ENCODE results near the gene TBCB. TPM values are rescaled to one million over a fixed set of nuclear protein-coding genes. Genes with fewer than 3 reads are reported as not detected.
A peak's percentile ranks its signal among the peaks of the same experiment; 100 is the strongest.
"Not testable (repeated sequence)": the region's sequence is repeated elsewhere in the genome, so short reads cannot be mapped to it uniquely, and the experiment has no call there.

TBCB gene, protein sequence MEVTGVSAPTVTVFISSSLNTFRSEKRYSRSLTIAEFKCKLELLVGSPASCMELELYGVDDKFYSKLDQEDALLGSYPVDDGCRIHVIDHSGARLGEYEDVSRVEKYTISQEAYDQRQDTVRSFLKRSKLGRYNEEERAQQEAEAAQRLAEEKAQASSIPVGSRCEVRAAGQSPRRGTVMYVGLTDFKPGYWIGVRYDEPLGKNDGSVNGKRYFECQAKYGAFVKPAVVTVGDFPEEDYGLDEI
- 281 and 357 TPM in 2 replicates for polyA plus RNA-seq (2014; cell fraction: cytosol; rRNA removed)
- polyA plus RNA-seq (2014; cell fraction: nucleus; rRNA removed), result 171 and 185 TPM in 2 replicates

DNA sequence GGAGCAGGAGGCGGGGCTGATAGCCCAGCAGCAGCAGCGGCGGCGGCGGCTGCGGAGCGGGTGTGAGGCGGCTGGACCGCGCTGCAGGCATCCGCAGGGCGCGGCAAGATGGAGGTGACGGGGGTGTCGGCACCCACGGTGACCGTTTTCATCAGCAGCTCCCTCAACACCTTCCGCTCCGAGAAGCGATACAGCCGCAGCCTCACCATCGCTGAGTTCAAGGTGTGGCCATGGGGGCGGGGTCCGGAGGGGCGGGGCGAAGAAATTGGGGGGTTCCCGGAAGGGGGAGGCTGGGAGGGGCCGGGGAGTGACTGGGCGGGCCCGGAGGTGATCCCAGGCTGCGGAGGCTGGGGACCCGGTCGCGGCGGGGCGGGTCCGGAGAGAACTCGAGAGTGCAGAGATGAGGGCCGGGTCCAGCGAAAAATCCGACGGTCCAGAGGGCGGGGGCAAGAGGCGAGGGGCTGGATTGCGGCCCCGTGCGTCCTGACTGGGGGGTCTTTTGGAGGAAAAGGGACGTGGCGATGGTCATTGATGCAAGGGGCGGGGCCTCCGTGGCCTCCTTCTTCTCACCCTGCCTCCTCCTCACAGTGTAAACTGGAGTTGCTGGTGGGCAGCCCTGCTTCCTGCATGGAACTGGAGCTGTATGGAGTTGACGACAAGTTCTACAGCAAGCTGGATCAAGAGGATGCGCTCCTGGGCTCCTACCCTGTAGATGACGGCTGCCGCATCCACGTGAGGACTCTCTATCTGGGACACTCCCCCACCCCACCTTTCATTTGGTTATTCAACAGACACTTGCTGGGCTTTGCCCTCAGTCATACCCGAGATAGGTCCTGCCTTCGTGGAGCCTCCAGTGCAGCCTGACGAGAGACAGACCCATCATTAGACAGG, at the start of gene TBCB:
Gene TBCB (plus strand): TSS at position 16 of the 891 bp plus-strand sequence. CDS start 93 bp downstream, at position 109.
- peak; percentile 45 for DNase-seq (ENCODE audit: low spot score)

DNA sequence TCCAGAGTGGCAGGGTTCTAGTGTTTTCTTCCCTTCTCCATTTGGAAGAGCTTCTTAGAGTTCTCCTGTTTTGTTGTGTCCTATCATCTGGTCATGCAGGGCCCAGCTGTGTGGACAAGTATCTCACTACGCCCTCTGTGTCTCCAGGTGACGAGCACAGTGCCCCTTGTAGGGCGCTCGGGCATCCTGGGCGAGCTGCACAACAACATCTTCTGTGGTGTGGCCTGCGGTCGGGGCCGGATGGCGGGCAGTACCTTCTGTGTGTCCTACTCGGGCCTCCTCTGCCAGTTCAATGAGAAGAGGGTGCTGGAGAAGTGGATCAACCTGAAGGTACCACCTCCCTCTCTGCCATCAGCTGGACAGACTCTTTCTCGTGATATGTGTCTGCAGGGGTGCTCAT, 47.6 kb upstream of the TBCB start:
- DNase-seq (ENCODE audit: low spot score), result no peak

DNA sequence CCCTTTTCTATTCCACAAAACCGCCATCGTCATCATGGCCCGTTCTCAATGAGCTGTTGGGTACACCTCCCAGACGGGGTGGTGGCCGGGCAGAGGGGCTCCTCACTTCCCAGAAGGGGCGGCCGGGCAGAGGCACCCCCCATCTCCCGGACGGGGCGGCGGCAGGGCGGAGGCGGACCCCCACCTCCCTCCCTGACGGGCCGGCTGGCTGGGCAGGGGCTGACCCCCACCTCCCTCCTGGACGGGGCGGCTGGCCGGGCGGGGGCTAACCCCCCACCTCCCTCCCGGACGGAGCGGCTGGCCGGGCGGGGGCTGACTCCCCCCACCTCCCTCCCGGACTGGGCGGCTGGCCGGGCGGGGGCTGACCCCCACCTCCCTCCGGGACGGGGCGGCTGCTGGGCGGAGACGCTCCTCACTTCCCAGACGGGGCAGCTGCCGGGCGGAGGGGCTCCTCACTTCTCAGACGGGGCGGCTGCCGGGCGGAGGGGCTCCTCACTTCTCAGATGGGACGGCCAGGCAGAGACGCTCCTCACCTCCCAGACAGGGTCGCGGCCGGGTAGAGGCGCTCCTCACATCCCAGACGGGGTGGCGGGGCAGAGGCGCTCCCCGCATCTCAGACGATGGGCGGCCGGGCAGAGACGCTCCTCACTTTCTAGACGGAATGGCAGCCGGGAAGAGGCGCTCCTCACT, 46.3 kb upstream of the TBCB start:
- not testable (repeated sequence) for DNase-seq (ENCODE audit: low spot score)

DNA sequence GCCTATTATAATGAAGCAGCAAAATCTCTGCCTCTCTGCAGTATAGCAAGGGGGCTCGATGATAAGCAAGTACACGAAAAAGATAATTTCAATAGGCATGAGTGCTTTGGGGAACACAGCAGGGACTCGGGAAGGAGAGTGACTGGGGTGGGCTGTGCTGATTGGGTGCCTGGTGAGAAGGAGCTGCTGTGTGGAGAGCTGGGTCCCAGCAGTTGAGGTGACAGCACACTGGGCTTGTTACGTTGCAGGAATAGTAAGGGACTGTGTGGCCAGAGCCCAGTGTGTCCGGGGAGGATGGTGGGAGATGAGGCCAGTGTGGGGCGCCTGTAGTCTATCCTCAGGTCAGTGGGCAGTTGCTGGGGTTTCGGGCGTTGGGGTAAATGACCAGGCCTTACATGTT, 43.2 kb upstream of the TBCB start:
- DNase-seq (ENCODE audit: low spot score), result no peak

DNA sequence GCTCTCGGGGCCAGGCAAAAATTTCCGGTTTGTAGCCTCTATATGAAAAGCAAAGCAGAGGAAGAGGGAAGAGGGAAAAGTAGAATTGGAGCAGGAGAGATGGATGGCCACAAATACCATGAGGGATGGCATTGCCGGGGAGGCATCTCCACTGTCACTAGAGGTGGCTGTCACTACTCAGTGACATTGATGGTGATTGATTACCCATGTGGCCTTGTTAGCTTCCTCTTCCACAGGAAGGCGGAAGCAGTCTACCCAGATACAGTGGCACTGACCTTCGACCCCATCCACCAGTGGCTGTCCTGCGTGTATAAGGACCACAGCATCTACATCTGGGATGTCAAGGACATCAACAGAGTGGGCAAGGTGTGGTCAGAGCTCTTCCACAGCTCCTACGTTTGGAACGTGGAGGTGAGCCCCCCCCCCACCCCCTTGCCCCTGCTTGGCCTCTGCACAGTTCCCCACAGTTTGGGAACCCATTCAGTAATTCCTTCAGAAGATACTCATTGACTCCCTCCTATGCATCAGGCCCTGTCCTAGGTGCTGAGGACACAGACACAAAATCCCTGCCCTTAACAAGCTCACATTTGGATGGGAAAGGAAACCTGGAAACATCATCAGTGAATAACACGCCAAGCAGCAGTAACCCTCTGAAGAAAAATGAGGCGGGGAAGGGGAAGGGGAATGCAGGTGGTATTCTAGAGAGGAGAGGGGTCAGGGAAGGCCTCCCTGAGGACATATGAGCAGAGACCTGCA, 42.0 kb upstream of the TBCB start:
- DNase-seq (ENCODE audit: low spot score), result no peak

DNA sequence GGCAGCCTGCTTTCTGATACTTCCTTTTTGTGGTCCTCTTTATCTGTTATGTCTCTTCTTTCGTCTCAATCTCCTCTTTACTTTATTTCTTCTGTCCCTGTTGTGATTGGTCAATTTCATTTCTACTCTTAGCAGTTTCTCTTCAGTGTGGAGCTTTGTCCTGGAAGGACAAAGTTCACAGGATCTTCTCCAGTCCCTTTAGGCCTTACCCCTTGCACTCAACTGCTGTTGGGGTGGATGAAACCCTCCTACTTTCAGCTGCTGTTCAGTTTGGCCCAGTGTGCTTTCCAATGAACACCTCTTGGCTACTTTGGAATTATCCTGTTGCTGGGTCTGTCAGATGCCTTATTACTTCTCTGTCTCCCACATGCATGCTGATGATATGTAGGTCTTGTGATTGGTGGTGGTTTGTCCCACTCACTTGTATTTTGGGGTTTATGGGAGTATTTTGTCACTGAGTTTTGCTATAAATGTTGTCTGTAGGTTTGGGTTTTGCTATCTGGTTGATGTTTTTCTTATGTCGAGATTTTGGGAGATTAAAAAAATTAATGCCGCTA, 35.8 kb upstream of the TBCB start:
- no peak for DNase-seq (ENCODE audit: low spot score)

DNA sequence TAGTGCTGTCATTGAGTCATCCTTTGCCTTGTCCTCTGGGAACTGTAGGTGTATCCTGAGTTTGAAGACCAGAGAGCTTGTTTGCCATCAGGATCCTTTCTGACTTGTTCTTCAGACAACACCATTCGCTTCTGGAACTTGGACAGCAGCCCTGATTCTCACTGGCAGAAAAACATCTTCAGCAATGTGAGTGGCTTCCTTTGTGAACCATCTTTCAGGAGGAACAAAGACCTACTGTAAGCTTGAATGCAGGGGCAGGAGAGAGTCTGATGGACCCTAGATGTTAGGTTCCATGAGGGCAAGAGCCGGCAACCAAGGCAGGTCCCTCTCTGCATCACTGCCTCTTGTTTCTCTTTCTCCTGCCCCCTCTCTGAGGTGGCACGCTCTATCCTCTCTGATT, 33.9 kb upstream of the TBCB start:
- DNase-seq (ENCODE audit: low spot score), result no peak

DNA sequence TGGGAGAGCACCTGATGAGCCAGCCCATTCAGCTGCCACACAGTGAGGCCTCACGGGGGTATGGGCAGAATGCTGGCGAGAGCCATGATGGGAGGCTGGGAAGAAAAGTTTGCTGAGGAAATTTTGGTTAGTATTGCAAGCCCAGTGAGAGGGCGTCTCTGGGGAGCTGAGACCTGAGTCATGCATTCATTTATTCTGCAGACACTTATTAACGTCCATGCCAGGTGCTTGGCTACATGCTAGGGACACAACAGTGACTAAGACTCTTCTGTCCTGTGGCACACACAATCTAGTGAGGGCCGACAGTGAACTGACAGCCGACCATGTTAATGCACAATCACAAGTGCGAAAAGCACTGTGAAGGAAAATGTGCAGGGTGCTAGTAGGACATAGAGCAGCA, 33.4 kb upstream of the TBCB start:
- no peak for DNase-seq (ENCODE audit: low spot score)

DNA sequence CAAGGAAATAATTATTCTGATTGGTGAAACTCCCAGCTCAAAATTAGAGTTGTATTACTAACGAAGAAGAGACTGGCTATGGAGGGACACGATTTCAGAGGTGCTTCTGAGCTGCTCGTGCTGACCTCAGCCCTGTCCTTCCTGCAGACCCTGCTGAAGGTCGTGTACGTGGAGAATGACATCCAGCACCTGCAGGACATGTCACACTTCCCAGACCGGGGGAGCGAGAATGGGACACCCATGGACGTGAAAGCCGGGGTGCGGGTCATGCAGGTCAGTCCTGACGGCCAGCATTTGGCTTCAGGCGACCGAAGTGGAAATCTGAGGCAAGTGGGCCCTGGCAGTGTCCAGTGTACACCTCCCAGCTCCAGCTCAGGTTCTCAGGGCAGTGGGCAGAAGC, 32.4 kb upstream of the TBCB start:
- no peak for DNase-seq (ENCODE audit: low spot score)

DNA sequence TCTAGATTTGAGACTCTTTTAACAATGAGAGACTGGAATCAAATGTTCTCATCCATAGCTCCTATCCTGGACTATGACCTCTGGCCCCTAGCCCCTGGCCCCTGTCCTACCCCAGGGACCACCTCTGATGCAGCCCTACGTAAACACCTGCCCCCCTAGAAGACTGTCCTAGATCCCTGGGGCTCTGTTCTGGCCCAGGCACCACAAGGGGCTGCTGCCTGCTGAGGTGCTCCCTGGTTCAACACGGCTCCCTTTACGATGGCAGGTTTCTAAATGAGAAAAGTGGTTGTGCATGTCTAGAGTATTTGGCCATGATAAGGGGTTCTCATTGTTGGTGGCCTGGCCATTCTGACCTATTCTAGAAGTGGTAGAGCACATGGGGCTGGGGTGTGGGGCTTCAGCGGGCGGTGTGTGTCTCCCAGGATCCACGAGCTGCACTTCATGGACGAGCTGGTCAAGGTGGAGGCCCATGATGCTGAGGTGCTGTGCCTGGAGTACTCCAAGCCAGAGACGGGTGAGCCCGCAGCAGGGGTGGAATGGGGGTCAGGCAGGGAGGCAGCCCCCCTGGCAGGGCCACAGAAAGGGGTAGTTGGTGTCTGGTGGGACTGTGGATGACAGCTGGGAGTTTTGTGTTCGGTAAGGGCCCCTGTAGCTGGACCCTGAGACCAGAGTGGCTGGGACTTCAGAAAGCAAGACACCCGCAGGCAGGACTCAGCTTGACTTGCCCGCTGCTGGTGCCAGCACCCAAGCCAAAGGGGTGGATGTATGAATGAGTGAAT, 30.8 kb upstream of the TBCB start:
- DNase-seq (ENCODE audit: low spot score), result no peak

DNA sequence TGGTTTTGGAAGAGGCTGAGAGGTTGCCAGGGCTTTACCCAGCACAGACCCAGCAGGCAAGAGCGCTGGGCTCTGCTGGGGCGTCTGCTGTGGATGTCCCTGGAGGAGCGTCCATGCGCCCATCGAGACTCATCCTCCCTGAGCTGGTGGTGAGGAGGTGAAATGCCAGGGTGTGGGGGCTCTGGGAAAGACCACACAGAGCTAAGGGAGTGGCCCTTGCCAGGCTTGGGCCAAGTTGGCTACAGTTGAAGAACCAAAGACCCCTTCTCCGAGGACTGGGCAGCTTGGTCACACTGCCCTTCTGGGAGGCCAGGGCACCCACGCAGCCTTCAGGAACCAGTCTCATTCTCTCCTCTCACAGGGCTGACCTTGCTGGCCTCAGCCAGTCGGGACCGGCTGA, 28.9 kb upstream of the TBCB start:
- DNase-seq (ENCODE audit: low spot score), result no peak

DNA sequence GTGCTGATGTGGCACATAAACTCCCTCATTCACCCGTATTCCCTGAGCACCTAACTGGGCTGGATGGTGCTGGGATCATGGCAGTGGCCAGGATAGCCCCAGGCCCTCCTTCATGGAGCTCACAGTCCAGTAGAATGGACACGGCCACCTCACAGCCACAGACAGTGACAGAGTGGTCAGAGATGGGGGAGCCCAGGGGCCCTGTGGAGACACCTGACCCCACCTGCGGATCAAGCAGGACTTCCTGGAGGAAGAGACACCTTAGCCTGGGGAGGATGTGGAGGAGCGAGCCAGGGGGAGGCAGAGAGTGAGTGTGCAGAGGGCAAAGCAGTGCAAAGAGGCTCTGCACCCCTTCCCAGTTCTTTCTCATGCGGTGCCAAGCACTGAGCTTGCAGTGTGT, 25.4 kb upstream of the TBCB start:
- no peak for DNase-seq (ENCODE audit: low spot score)

DNA sequence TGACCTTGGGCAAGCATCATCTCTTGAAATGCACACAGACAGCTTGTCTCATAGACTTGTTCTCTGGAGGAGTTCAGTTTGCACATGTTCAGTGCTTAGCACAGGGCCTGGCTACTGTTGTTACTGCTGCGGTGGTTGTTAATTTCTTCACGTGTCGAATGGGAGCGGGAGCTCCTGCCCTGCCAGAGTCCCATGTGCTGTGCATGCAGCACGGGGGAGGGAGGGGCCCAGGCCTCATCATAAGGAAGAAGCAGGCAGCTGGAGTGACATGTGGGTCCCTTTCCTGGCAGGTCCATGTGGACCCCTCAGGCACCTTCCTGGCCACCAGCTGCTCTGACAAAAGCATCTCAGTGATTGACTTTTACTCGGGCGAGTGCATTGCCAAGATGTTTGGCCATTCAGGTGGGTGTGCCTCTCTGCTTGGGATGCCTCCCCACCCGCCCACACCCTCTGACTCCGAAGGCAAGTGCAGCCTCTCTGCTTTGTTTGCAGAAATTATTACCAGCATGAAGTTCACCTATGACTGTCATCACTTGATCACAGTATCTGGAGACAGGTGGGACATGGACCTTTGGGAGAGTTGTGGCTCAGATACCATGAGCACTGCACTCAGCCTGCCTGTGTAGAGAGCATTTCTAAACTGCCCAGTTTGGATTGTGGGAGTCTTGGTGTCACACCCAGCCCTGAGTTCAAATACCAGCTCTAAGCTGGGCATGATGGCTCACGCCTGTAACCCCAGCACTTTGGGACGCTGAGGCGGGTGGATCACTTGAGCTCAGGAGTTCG, 24.2 kb upstream of the TBCB start:
- DNase-seq (ENCODE audit: low spot score), result no peak

DNA sequence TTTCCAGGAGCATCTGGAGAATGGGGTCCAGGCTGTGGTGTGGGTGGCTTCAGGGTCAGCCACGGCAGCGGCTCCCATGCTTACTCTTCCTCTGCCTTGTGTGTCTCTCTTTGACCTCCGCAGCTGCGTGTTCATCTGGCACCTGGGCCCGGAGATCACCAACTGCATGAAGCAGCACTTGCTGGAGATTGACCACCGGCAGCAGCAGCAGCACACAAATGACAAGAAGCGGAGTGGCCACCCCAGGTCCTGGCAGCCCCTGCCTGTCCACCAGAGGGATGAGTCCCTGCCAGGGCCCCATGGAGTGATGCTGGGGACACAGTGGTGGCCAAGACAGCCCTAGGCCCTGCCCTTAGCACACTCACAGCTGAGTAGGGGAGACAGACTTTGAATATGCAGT, 22.7 kb upstream of the TBCB start:
- DNase-seq (ENCODE audit: low spot score), result no peak

DNA sequence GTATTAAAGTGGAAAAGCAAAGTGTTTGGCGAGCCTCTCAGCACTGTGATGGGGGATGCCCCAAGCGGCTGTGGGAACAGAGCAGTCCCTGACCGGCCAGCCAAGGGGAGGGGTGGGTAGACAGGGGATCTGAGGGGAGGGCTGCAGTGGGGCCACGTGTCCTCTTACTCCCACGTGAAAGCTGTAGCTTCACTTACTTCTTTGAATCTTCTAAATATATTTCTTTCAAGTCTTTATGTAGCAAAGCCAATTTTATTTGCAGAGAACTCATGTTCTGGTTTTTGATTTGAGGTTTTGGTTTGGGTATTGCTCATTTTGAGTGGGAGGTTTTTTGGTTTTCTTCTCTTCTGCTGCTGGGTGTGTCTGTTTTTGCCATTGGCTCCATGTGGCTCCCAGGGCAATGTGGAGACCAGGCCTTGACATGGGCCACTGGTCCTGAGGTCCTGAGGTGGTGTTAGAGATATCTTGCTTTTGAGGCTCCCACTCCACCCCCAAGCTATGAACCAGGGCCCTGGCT, 22.1 kb upstream of the TBCB start:
- DNase-seq (ENCODE audit: low spot score), result no peak

DNA sequence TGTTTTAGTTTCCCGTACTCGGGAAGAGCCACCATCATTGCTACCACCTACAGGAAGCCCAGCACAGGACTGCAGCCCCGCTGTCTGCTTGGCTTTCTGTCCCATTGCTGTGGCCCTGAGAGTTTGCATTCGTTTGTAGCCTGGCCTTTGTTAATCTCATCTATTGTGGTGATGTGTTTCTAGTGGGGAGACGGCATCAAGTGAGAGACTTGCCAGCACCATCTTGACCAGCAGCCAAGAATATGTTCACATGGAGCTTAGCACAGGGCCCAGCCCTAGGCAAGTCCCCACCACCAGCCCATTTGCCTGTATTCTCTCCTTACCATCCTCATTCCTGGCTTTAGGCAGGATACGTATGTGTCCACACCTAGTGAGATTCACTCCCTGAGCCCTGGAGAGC, 21.6 kb upstream of the TBCB start:
- no peak for DNase-seq (ENCODE audit: low spot score)

DNA sequence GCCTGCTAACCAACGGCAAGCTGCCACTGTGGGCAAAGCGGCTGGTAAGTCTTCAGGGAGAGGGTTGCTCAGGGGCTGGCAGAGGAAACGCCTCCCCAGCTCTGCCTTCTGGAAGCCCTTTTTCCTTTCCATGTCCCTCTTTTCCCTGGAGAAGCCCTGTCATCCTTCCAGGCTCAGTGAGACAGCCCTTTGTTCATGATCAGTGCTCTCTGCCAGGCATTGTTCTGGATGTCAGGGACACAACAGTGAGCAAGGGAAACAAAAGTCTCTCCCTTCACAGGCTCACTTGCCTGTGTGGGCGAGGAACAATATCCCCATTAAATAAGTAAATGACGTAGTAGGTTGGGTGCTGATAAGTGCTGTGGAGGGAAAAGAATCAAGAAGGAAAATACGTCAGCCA, 18.2 kb upstream of the TBCB start:
- no peak for DNase-seq (ENCODE audit: low spot score)

DNA sequence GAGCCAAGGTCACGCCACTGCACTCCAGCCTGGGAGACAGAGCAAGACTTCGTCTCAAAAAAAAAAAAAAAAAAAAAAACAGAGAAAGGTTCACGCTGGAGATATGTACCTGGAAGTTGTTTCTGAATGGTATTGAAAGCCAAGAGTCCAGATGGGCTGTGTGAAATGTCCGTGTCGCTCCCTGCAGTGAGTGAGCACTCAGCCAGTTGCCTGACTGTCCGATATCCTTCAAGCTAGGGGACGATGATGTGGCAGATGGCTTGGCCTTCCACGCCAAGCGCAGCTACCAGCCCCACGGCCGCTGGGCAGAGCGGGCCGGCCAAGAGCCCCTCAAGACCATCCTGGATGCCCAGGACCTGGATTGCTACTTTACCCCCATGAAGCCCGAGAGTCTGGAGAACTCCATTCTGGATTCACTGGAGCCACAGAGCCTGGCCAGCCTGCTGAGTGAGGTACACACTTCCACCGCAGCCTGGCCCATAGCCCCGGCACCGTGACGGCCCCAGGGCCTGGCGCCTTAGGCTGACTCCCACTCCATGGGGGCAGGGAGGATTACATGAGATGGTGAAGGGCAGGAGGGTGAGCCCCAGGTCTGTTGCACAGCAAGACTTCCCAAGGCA, 16.0 kb upstream of the TBCB start:
- DNase-seq (ENCODE audit: low spot score), result no peak

DNA sequence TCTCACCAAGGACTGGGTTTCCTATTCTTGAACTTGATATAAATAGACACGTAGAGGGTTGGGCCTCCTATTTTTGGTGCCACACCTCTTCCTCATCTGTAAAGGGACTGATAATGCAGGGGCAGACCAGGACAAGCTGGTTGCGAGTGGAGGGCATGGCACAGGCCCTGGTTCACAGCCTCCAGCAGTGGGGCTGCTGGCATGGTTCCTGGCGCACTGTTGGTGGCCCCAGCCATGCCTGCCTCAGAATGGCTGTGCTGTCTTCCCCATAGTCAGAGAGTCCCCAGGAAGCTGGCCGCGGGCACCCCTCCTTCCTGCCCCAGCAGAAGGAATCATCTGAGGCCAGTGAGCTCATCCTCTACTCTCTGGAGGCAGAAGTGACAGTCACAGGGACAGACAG, 14.8 kb upstream of the TBCB start:
- no peak for DNase-seq (ENCODE audit: low spot score)
